Fibroblast of lung (primary cell): ENCODE results near the gene TMEM163. TPM values are rescaled to one million over a fixed set of nuclear protein-coding genes. Genes with fewer than 3 reads are reported as not detected.

ENCODE experiments used
- DNase-seq, 2 donors: peaks; one replicate each; pipeline versions ENCODE4 v3.0.0 to v3.0.0-alpha.2; 2010; ENCODE audit warnings: low read depth in 2 of 2
- H2AFZ ChIP-seq: 2 replicates; pipeline ENCODE4 v1.5.1; 2012; ENCODE audit warnings: low read length, control low read depth, inconsistent platforms
- H3K27ac ChIP-seq: 2 replicates; pipeline ENCODE4 v1.5.1; 2011; ENCODE audit warnings: low read length, control low read depth; ENCODE audit not compliant: insufficient read depth
- H3K27me3 ChIP-seq: 2 replicates; pipeline ENCODE4 v1.5.1; 2011; ENCODE audit warnings: mild to moderate bottlenecking, low read length; ENCODE audit not compliant: control insufficient read depth, insufficient read depth
- H3K36me3 ChIP-seq: 2 replicates; pipeline ENCODE4 v1.5.1; 2011; ENCODE audit warnings: low read length; ENCODE audit not compliant: control insufficient read depth, insufficient read depth
- H3K4me1 ChIP-seq: 2 replicates; pipeline ENCODE4 v1.5.1; 2011; ENCODE audit warnings: low read length; ENCODE audit not compliant: control insufficient read depth, insufficient read depth; ENCODE audit errors: extremely low read depth
- H3K4me2 ChIP-seq: 2 replicates; pipeline ENCODE4 v1.5.1; 2011; ENCODE audit warnings: low read length, control low read depth; ENCODE audit not compliant: insufficient read depth; ENCODE audit errors: extremely low read depth
- H3K4me3 ChIP-seq, 4 experiments: fragments of 200-600 bp in 1 of 4; sonication (generic) in 1 of 4; replicated peaks in 1 of 4; 2 replicates each; pipeline ENCODE4 v1.5.1; 2011 to 2016; ENCODE audit warnings: low read length in 4 of 4, low read depth in 3 of 4, mild to moderate bottlenecking in 3 of 4, control low read depth in 2 of 4, inconsistent platforms in 1 of 4, mixed read lengths in 1 of 4; ENCODE audit not compliant: insufficient read depth in 1 of 4; ENCODE audit errors: control extremely low read depth in 1 of 4
- H3K79me2 ChIP-seq: 2 replicates; pipeline ENCODE4 v1.5.1; 2012; ENCODE audit warnings: mild to moderate bottlenecking, low read length, inconsistent platforms; ENCODE audit not compliant: control insufficient read depth, insufficient read depth
- H3K9ac ChIP-seq: 2 replicates; pipeline ENCODE4 v1.5.1; 2011; ENCODE audit warnings: mild to moderate bottlenecking, low read length, control low read depth; ENCODE audit not compliant: insufficient read depth
- H3K9me3 ChIP-seq: 2 replicates; pipeline ENCODE4 v1.5.1; 2012; ENCODE audit warnings: low read depth, low read length; ENCODE audit not compliant: control insufficient read depth, insufficient read depth
- H4K20me1 ChIP-seq: 2 replicates; pipeline ENCODE4 v1.5.1; 2011; ENCODE audit warnings: low read length; ENCODE audit not compliant: control insufficient read depth, insufficient read depth; ENCODE audit errors: extremely low read depth
- CTCF ChIP-seq, 2 donors: IDR thresholded peaks in 1 of 2; conservative IDR thresholded peaks in 1 of 2; 1 replicate in 1 of 2; 2 replicates in 1 of 2; pipeline ENCODE4 v1.5.1; 2011 to 2012; ENCODE audit warnings: low read length in 2 of 2, control low read depth in 1 of 2, inconsistent platforms in 1 of 2, low read depth in 1 of 2, mild to moderate bottlenecking in 1 of 2
- EZH2 ChIP-seq: IDR thresholded peaks from 2 replicates; pipeline ENCODE4 v1.5.1; 2012; ENCODE audit warnings: low read length, control low read depth, mild to moderate bottlenecking; ENCODE audit errors: missing control alignments
- polyA plus RNA-seq, 2 donors: library from polyadenylated mRNA; depleted of rRNA in 1 of 2; stranded (reverse) in 1 of 2; unstranded in 1 of 2; fragments of >200 nt; gene quantifications; 2 replicates each; pipeline ENCODE4 v1.2.1, GENCODE V29; 2011 to 2012; ENCODE audit warnings: missing spikeins in 1 of 2
- total RNA-seq: library from RNA; depleted of rRNA; stranded (reverse); fragments of >200 nt; gene quantifications from 2 replicates; pipeline ENCODE4 v1.2.1, GENCODE V29; 2014

The TMEM163 gene
- total and polyA plus RNA-seq, 2 donors (not counting 1 experiment from before 2014, with no cell fraction given) = under 0.01 to 0.03 TPM

- no peak overlapping the region for H3K27ac ChIP-seq
- H3K9me3 ChIP-seq = no peaks in the 10 kb centered on the region
- H3K4me1 ChIP-seq = no peaks in the 10 kb centered on the region
- no peak overlapping the region for H3K4me2 ChIP-seq
- H3K79me2 ChIP-seq = no peaks in the 10 kb centered on the region
- no peaks in the 10 kb centered on the region for H3K36me3 ChIP-seq
- H3K9ac ChIP-seq = no peak overlapping the region
- no peak overlapping the region for H3K4me3 ChIP-seq
- H4K20me1 ChIP-seq = no peaks in the 10 kb centered on the region
- peak in 1 of 2 donors; percentile 76 for DNase-seq
- H2AFZ ChIP-seq = no peak overlapping the region
- H3K27me3 ChIP-seq = no peaks in the 10 kb centered on the region
- TF ChIP-seq EZH2 (no peak), CTCF (conservative IDR thresholded peaks at IDR 0.05 in 1 of 2, IDR thresholded peaks at IDR 0.05 in 1 of 2; ENCODE audit: low read depth in 1 of 2, low read length in 2 of 2) (no peak)
These were observed 26.2 kb upstream of the TMEM163 start for GRCh38 chr2:134745023-134745422.

- H3K9ac ChIP-seq = no peak overlapping the region
These were observed 21.1 kb upstream of the TMEM163 start for GRCh38 chr2:134739879-134740301.

GRCh38 chr2:134739236-134739878 is 20.6 kb upstream of the TMEM163 start:
- TF ChIP-seq CTCF (conservative IDR thresholded peaks at IDR 0.05 in 1 of 2, IDR thresholded peaks at IDR 0.05 in 1 of 2; ENCODE audit: low read depth in 1 of 2, low read length in 2 of 2) (no peak), EZH2 (no peak)
- no peak overlapping the region for H2AFZ ChIP-seq
- H3K9me3 ChIP-seq = no peaks in the 10 kb centered on the region
- H3K4me1 ChIP-seq = no peaks in the 10 kb centered on the region
- H3K36me3 ChIP-seq = no peaks in the 10 kb centered on the region
- H3K4me3 ChIP-seq = no peak overlapping the region
- H3K27ac ChIP-seq = no peak overlapping the region
- no peaks in the 10 kb centered on the region for H3K27me3 ChIP-seq
- no peaks in the 10 kb centered on the region for H3K79me2 ChIP-seq
- H3K4me2 ChIP-seq = no peak overlapping the region
- no peak overlapping the region for H3K9ac ChIP-seq
- DNase-seq = no peak
- no peaks in the 10 kb centered on the region for H4K20me1 ChIP-seq

More at GRCh38 chr2:134739879-134740301, 21.1 kb upstream of the TMEM163 start:
- DNase-seq = peak in 1 of 2 donors; percentile 75
- no peaks in the 10 kb centered on the region for H3K27me3 ChIP-seq
- no peaks in the 10 kb centered on the region for H4K20me1 ChIP-seq
- H2AFZ ChIP-seq = no peak overlapping the region
- H3K27ac ChIP-seq = no peak overlapping the region
- H3K79me2 ChIP-seq = no peaks in the 10 kb centered on the region
- no peaks in the 10 kb centered on the region for H3K4me1 ChIP-seq
- no peaks in the 10 kb centered on the region for H3K36me3 ChIP-seq
- no peak overlapping the region for H3K4me2 ChIP-seq
- TF ChIP-seq EZH2 = no peak
- no peak for TF ChIP-seq CTCF (conservative IDR thresholded peaks at IDR 0.05 in 1 of 2, IDR thresholded peaks at IDR 0.05 in 1 of 2; ENCODE audit: low read depth in 1 of 2, low read length in 2 of 2)
- H3K9me3 ChIP-seq = no peaks in the 10 kb centered on the region
- H3K4me3 ChIP-seq = no peak overlapping the region
